CD14-positive monocyte (primary cell): ENCODE data around the gene HSPB9. TPM values are rescaled to one million over a fixed set of nuclear protein-coding genes. Genes with fewer than 3 reads are reported as not detected.

Source experiments
- DNase-seq, 3 donors: peaks; one replicate each; pipeline ENCODE4 v3.0.0-alpha.2; 2011 to 2022
- H2AFZ ChIP-seq: 2 replicates; pipeline ENCODE4 v1.6.0; 2012; ENCODE audit warnings: mild to moderate bottlenecking, low read depth, low read length, inconsistent platforms; ENCODE audit not compliant: insufficient read depth, poor library complexity, severe bottlenecking
- H3K27ac ChIP-seq, 2 donors: 1 replicate in 1 of 2; 2 replicates in 1 of 2; pipeline ENCODE4 v1.5.1; 2012 to 2013; ENCODE audit warnings: low read length in 2 of 2, control low read depth in 1 of 2, inconsistent platforms in 1 of 2, low read depth in 1 of 2, mild to moderate bottlenecking in 1 of 2
- H3K27me3 ChIP-seq, 2 donors: one replicate each; pipeline versions ENCODE4 v1.6.0 to v1.6.1; 2011 to 2013; ENCODE audit warnings: low read length in 2 of 2; ENCODE audit not compliant: control insufficient read depth in 2 of 2, insufficient read depth in 2 of 2
- H3K36me3 ChIP-seq, 2 donors: replicated peaks in 1 of 2; 1 replicate in 1 of 2; 2 replicates in 1 of 2; pipeline versions ENCODE4 v1.5.1 to v1.6.1; 2012 to 2013; ENCODE audit warnings: low read length in 2 of 2, control low read depth in 1 of 2, inconsistent platforms in 1 of 2, mild to moderate bottlenecking in 1 of 2; ENCODE audit not compliant: insufficient read depth in 2 of 2, control insufficient read depth in 1 of 2
- H3K4me1 ChIP-seq, 2 donors: 1 replicate in 1 of 2; 2 replicates in 1 of 2; pipeline versions ENCODE4 v1.5.1 to v1.6.1; 2012 to 2013; ENCODE audit warnings: low read length in 2 of 2, control low read depth in 1 of 2, inconsistent platforms in 1 of 2, mild to moderate bottlenecking in 1 of 2, moderate library complexity in 1 of 2; ENCODE audit not compliant: insufficient read depth in 2 of 2, control insufficient read depth in 1 of 2
- H3K4me2 ChIP-seq: replicated peaks from 2 replicates; pipeline ENCODE3; 2012; ENCODE audit warnings: low read length, moderate library complexity, mild to moderate bottlenecking; ENCODE audit not compliant: poor library complexity, severe bottlenecking; ENCODE audit errors: extremely low read depth
- H3K4me3 ChIP-seq, 3 experiments: fragments of 200-600 bp in 1 of 3; sonication (generic) in 1 of 3; replicated peaks in 1 of 3; 1 replicate in 2 of 3; 2 replicates in 1 of 3; pipeline ENCODE4 v1.5.1; 2011 to 2013; ENCODE audit warnings: low read length in 3 of 3, mild to moderate bottlenecking in 3 of 3, control low read depth in 2 of 3, low read depth in 2 of 3, inconsistent platforms in 1 of 3, moderate library complexity in 1 of 3
- H3K79me2 ChIP-seq: 2 replicates; pipeline ENCODE4 v1.6.0; 2012; ENCODE audit warnings: mild to moderate bottlenecking, control low read depth, inconsistent platforms, low read length, moderate library complexity; ENCODE audit not compliant: insufficient read depth
- H3K9ac ChIP-seq: 2 replicates; pipeline ENCODE4 v1.6.0; 2017; ENCODE audit warnings: low read length, mild to moderate bottlenecking; ENCODE audit not compliant: insufficient read depth, poor library complexity, severe bottlenecking
- H3K9me3 ChIP-seq, 2 donors: replicated peaks in 1 of 2; 1 replicate in 1 of 2; 2 replicates in 1 of 2; pipeline versions ENCODE4 v1.5.1 to v1.6.1; 2012 to 2013; ENCODE audit warnings: low read length in 2 of 2, control low read depth in 1 of 2; ENCODE audit not compliant: control insufficient read depth in 1 of 2, insufficient read depth in 1 of 2
- H4K20me1 ChIP-seq: 2 replicates; pipeline ENCODE4 v1.6.0; 2012; ENCODE audit warnings: mild to moderate bottlenecking, low read length, control low read depth, moderate library complexity; ENCODE audit not compliant: insufficient read depth
- H3K27ac Mint-ChIP-seq, 7 donors: one replicate each; pipeline ENCODE4 v1.8.0; 2020; ENCODE audit warnings: mild to moderate bottlenecking in 7 of 7, mixed read lengths in 7 of 7, moderate library complexity in 6 of 7, inconsistent platforms in 2 of 7
- H3K27me3 Mint-ChIP-seq, 3 donors: one replicate each; pipeline ENCODE4 v1.8.0; 2021 to 2022; ENCODE audit warnings: low read depth in 3 of 3, mild to moderate bottlenecking in 3 of 3, mixed read lengths in 3 of 3, moderate library complexity in 3 of 3, inconsistent platforms in 1 of 3
- H3K36me3 Mint-ChIP-seq, 2 donors: one replicate each; pipeline ENCODE4 v1.8.0; 2020; ENCODE audit warnings: mixed read lengths in 2 of 2, inconsistent platforms in 1 of 2, mild to moderate bottlenecking in 1 of 2
- H3K4me1 Mint-ChIP-seq: one replicate; pipeline ENCODE4 v1.8.0; 2020; ENCODE audit warnings: mild to moderate bottlenecking, mixed read lengths
- H3K4me3 Mint-ChIP-seq, 2 donors: one replicate each; pipeline ENCODE4 v1.8.0; 2020; ENCODE audit warnings: mild to moderate bottlenecking in 2 of 2, mixed read lengths in 2 of 2, moderate library complexity in 1 of 2
- H3K9me3 Mint-ChIP-seq, 7 donors: one replicate each; pipeline ENCODE4 v1.8.0; 2020 to 2022; ENCODE audit warnings: mixed read lengths in 7 of 7, mild to moderate bottlenecking in 6 of 7, moderate library complexity in 6 of 7, inconsistent platforms in 2 of 7
- CTCF ChIP-seq: fragments of 200-600 bp; IDR thresholded peaks from one replicate; pipeline ENCODE4 v1.8.0; 2022; ENCODE audit warnings: antibody characterized with exemption, mild to moderate bottlenecking
- WGBS: methylation state at CpG from one replicate; pipeline ENCODE4 v1.1.5; 2013; ENCODE audit warnings: missing lambda C conversion rate; ENCODE audit not compliant: insufficient coverage; 5-methylcytosine and 5-hydroxymethylcytosine counted together
- intact Hi-C, 2 donors: fragments of 100-400 bp; cut with micrococcal nuclease; formaldehyde crosslinking; loops; one replicate each; pipeline versions ENCODE4 v1.15.0 to v1.15.1; 2023
- polyA plus RNA-seq, 3 donors: library from polyadenylated mRNA; depleted of rRNA in 1 of 3; unstranded in 2 of 3; stranded (reverse) in 1 of 3; fragments of 300-500 nt in 2 of 3; fragments of >200 nt in 1 of 3; fragmentation: Illumina TruSeq in 2 of 3; gene quantifications; 1 replicate in 2 of 3; 2 replicates in 1 of 3; pipeline ENCODE4 v1.2.3, GENCODE V29; 2012 to 2021

HSPB9 gene
- polyA plus RNA-seq, 3 donors: 0.04 TPM; not detected in 2

DNA sequence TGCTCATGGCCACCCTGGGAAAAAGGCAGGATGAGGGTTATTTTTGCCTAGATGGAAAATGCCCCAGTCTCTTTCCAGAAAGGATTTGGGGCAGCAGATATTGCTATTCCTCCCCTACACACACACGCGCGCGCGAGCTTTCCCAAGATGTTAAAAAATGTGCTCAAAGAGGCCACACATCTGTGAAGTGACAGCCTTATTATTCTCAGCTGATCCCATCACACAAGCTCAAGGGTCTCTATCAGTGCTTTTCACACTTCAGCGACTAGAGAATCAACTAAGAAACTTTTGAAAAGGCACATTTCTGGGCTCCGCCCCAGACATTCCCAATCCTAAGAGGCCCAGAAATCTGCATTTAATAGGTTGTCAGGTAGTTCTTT, 37.9 kb downstream of the HSPB9 start:
- Histone ChIP-seq H3K4me1 (peaks cover 20 to 30% of the 10 kb centered on the region in 2 donors), H3K79me2 (no peaks in the 10 kb centered on the region), H2AFZ (no peak overlapping the region), H4K20me1 (no peaks in the 10 kb centered on the region), H3K36me3 (no peaks in the 10 kb centered on the region), H3K9ac (no peak overlapping the region), H3K4me3 (no peak overlapping the region), H3K9me3 (no peaks in the 10 kb centered on the region), H3K27ac (no peak overlapping the region), H3K27me3 (no peaks in the 10 kb centered on the region), H3K4me2 (no peak overlapping the region)
- no peaks in the 10 kb centered on the region for H3K36me3 Mint-ChIP-seq
- no peak for TF ChIP-seq CTCF
- H3K27ac Mint-ChIP-seq: peak overlapping the region in 1 of 7 donors; percentile 18
- no peak overlapping the region for H3K4me3 Mint-ChIP-seq
- peaks cover 27% of the 10 kb centered on the region for H3K4me1 Mint-ChIP-seq
- 98% methylated on average over 5 of the region's 7 CpGs for WGBS
- peaks cover 0 to 2% (median 0%) of the 10 kb centered on the region in 7 donors for H3K9me3 Mint-ChIP-seq
- intact Hi-C loops: no loop called here
- peaks cover under 1 to 3% (median 1%) of the 10 kb centered on the region in 3 donors for H3K27me3 Mint-ChIP-seq
- DNase-seq: no peak

GRCh38 chr17:42163113-42163512, 40.5 kb downstream of the HSPB9 start:
- peak overlapping the region in 5 of 7 donors; percentile 45 to 89 (median 66) for H3K27ac Mint-ChIP-seq
- H3K4me1 Mint-ChIP-seq: peaks cover 35% of the 10 kb centered on the region
- Histone ChIP-seq H3K27ac (no peak overlapping the region), H3K36me3 (no peaks in the 10 kb centered on the region), H3K4me1 (peaks cover 33 to 43% of the 10 kb centered on the region in 2 donors), H2AFZ (no peak overlapping the region), H3K79me2 (no peaks in the 10 kb centered on the region), H4K20me1 (no peaks in the 10 kb centered on the region), H3K27me3 (no peaks in the 10 kb centered on the region), H3K4me3 (no peak overlapping the region), H3K9me3 (no peaks in the 10 kb centered on the region), H3K4me2 (no peak overlapping the region), H3K9ac (no peak overlapping the region)
- TF ChIP-seq CTCF: peak; percentile 42
- H3K36me3 Mint-ChIP-seq: no peaks in the 10 kb centered on the region
- DNase-seq: peak in 1 of 3 donors; percentile 25
- WGBS: 67% methylated on average over 8 of the region's 8 CpGs
- no peak overlapping the region for H3K4me3 Mint-ChIP-seq
- intact Hi-C loops: no loop called here
- peaks cover 1 to 5% (median 2%) of the 10 kb centered on the region in 3 donors for H3K27me3 Mint-ChIP-seq
- H3K9me3 Mint-ChIP-seq: peaks cover 0 to 2% (median 0%) of the 10 kb centered on the region in 7 donors
